Skin epidermis (tissue), 12 donors: ENCODE measurements around the gene RRBP1.

ENCODE experiments used
- H3K27ac ChIP-seq, 21 experiments: fragments of 200-600 bp; sonication (generic) in 11 of 21; one replicate each; pipeline ENCODE4 v1.5.0; 2020; ENCODE audit warnings: mild to moderate bottlenecking in 3 of 21, inconsistent platforms in 2 of 21, moderate library complexity in 2 of 21
- H3K4me3 ChIP-seq, 7 experiments: fragments of 200-600 bp; sonication (generic) in 2 of 7; one replicate each; pipeline ENCODE4 v1.5.0; 2020; ENCODE audit warnings: inconsistent platforms in 2 of 7, mild to moderate bottlenecking in 2 of 7, moderate library complexity in 1 of 7

The RRBP1 gene

GRCh38 chr20:17654649-17655285, 27.3 kb downstream of the RRBP1 start:
- no peak overlapping the region for H3K27ac ChIP-seq

GRCh38 chr20:17653835-17654648, 28.0 kb downstream of the RRBP1 start:
- no peak overlapping the region for H3K27ac ChIP-seq
- H3K4me3 ChIP-seq: no peak overlapping the region

More at GRCh38 chr20:17654649-17655285, 27.3 kb downstream of the RRBP1 start:
- no peak overlapping the region for H3K4me3 ChIP-seq

GRCh38 chr20:17652411-17652810, 29.6 kb downstream of the RRBP1 start:
- Histone ChIP-seq H3K4me3 (no peak overlapping the region), H3K27ac (peak overlapping the region in 1 of 21 experiments; percentile 12)

DNA sequence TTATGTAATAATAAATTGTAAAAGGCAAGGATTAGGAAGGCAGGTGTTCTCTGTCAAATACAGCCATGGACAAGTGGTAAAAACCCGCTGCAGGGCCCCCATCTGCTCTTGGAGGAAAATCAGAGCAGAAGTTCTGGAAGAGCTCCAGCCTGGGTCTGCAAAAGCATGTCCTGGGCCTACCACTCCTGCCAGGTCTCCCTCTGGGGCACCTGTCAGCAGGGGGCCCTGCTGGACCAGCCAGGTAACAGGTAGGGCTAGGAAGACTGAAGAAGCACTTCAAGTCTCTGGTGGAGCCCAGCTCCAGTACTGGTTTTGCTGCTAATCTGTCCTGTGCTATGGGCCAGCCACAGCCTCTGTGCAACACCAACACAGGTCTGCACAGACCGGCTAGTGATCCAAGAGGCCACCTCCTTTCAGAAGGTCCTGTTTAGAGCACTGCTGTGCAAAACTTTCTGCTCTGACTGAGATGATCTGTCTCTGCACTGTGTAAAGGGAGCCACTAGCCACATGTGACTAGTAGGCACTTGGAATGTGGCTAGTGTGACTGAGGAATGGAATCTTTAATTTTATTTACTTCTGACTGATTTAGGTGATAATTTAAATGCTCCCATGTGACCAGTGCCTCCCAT, 30.2 kb downstream of the RRBP1 start:
- Histone ChIP-seq H3K27ac (peak overlapping the region in 2 of 21 experiments; percentile 12 to 15), H3K4me3 (no peak overlapping the region)

DNA sequence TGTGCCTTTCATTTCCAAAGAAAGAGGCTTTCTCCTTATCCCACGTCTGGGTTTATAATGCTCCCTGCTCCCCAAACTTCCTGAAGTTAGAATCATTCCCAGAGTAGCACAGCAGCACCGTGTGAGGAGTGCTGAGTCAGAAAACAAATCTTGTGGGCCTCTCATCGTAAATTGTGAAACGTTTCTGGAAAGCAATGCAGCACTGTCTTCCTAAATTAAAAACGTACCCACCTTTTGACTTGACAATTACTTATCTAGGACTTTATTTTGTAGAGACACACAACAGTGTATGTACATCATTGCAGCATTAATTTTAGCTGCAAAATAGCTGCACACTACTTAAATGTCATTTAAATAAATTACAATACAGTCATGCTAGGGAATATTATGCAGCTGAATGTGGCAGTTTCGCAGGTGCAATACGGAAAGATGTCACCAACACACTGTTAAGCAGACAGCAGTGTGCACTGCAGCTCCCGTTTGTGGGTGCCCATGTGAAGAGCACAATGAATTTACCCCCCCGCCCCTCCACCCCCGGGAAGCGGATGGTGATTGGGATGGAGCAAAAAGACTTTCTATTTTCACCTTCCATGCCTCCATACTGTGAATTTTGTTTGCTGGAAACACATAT, 30.8 kb downstream of the RRBP1 start:
- peak overlapping the region in 2 of 21 experiments; percentile 15 to 41 for H3K27ac ChIP-seq

DNA sequence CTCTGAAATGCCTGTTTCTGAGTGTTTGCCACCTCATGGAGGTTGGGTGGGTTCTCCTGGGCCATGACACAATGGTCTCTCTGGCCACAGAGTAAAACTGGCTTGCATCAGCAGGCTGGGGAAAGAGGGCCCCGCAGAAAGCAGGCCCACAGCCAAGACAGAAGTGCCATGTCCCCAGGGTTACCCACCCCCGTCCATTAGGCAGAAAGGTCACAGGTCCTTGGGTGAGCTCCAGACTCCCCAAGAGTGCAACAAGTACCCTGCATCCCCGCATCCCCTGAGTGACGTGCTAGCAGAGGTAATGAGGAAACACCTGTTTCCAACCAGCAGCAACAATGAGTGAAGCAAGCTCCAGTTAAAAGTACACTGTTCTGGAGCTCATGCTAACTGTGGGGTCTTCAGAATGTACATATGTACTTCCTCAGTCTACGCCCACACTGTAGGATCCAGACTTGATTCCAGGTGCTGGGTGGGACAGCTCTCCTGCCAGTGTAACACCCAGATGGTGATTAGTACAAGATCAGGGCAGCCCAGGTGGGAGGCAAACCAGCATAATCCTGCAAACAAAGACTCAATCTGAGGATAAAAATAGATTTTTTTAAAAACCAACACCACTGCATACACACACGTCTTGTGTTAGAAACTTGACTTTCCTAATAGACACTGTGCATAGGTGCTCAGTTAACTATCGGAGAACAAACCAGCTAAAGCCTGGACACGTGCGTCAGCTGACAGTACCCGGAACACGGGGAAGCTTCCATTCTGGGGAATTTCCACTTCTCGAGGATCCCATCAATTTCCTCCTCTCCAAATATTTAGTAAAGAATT, 31.5 kb downstream of the RRBP1 start:
- Histone ChIP-seq H3K4me3 (no peak overlapping the region), H3K27ac (peak overlapping the region in 3 of 21 experiments; percentile 14 to 41 (median 15))

More for the DNA sequence above, 30.8 kb downstream of the RRBP1 start:
- H3K4me3 ChIP-seq: no peak overlapping the region

DNA sequence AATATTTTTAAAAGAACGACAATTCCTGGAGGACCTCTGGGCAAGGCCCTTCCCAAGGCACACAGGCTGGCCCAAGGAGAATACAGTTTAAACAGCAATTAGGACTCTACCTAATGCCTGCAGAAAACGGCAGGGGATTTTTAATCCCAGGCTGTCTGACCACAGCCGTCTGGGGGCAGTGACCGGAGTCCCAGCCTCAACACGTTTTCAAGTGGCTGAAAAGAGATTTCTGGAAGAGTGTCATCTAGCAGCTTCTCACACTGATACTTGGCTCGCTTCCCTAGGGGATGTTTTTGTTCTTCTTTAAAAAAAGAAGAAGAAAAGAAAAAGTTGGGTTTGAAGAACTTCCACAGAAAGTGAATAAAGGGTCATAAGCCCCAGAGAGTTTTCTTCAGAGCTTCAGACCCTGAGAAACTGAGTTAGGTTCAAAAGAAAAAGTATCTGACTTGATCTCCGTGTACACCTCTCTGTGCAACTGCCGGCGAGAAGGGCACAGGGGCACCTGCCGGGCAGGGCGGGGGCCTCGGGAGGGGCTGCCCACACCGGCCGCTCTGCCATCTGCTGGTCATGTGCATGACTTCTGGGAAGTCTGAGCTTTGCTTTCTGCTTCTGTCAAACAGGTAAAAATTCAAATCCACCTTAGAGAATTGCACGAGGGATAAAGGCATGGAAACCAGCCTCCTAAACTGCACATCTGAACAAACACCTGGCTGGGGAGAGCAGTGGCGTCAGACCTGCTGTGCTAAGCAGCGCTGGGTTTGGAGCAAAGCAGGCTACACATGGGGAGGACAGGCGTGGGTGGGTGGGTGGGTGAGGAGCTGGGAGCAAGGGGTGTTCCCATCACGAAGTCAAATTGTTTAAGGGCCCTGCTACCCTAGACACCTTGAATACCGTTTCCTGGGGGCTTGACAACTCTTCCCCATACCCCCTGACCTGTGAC, 33.0 kb downstream of the RRBP1 start:
- peak overlapping the region in 6 of 21 experiments; percentile 3 to 41 (median 30) for H3K27ac ChIP-seq
- no peak overlapping the region for H3K4me3 ChIP-seq

GRCh38 chr20:17648315-17648646, 33.8 kb downstream of the RRBP1 start:
- H3K27ac ChIP-seq: peak overlapping the region in 3 of 21 experiments; percentile 10 to 45 (median 33)
- H3K4me3 ChIP-seq: no peak overlapping the region

DNA sequence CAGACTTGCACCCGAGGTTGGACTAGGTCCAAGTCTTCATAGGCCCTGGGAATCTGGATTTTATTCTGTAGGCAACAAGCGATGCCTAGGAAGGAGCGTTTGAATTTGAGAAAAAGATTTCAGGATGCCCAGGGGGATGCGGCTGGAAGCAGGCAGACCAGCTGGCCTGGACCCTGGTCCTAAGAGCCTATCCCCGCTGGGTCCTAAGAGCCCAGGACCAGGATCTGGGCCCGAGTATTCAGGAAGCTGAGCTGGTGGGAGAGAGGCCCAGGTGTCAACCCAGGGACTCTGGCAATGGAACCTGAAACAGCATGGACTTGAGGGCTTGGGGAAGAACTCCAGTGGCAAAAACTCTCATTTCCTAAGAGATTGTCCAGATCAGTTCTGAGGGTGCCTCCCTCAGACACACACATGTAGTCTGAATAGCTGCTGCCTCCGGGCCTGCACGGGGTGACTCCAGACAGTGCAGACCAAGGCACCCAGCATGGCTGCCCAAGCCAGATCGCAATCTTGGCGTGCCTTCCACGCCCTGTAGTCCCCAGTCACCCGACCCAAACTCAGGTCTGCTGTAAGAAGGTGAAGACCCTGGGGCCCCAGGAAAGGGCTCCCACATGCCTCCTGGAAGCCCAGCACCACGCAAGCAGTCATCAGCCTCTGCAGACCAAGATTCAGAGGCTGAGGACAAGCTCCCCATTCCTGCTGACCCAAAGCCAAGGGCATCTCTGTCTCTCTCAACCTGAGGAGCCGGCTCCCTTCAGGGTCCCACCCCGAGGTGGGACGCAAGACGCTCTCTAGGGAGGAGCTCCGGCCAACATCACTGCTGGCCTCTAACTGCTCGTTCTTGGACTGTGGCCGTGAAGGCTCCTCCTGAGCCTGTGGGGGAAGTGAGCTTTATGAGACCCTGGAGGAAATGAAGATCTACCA, 34.4 kb downstream of the RRBP1 start:
- H3K27ac ChIP-seq: peak overlapping the region in 3 of 21 experiments; percentile 10 to 45 (median 33)
- H3K4me3 ChIP-seq: no peak overlapping the region

- H3K27ac ChIP-seq: peak overlapping the region in 1 of 21 experiments; percentile 9
Observed at GRCh38 chr20:17646961-17647301, 35.1 kb downstream of the RRBP1 start.

DNA sequence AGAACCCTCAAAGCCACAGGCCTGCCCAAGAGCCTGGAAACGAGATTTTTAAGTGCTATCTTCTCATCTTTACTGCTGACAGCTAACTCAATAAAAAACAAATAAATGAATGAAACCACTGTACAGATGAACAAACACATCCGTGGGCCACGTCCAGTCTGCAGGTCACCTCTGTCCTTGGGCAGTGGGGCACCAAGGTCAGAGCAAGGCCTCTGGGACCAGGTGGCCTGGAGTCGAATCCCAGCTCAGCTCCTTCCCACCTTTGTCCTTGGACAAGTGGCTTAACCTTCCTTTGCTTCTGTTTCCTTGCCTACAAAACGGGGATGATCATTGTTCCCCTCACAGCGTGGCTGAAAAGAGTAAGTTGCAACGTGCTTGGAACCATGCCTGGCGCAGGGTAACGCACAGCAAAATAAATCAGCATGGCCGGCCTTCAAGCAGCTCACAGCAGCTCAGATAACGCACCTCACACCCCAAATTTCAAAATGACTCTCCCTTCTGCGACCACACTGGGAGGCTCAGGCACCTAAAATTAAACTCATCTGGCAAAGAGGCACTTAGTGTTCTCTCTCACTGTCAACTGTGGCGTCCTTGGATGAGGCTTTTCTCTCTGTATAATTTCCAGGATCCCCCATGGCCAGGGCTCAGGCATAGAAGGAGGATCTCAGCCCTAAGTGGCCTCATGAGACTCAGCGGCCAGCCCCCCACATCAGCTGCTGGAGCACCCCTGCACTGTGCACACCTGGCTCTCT, 35.7 kb downstream of the RRBP1 start:
- peak overlapping the region in 1 of 21 experiments; percentile 9 for H3K27ac ChIP-seq

More at GRCh38 chr20:17646961-17647301, 35.1 kb downstream of the RRBP1 start:
- no peak overlapping the region for H3K4me3 ChIP-seq

DNA sequence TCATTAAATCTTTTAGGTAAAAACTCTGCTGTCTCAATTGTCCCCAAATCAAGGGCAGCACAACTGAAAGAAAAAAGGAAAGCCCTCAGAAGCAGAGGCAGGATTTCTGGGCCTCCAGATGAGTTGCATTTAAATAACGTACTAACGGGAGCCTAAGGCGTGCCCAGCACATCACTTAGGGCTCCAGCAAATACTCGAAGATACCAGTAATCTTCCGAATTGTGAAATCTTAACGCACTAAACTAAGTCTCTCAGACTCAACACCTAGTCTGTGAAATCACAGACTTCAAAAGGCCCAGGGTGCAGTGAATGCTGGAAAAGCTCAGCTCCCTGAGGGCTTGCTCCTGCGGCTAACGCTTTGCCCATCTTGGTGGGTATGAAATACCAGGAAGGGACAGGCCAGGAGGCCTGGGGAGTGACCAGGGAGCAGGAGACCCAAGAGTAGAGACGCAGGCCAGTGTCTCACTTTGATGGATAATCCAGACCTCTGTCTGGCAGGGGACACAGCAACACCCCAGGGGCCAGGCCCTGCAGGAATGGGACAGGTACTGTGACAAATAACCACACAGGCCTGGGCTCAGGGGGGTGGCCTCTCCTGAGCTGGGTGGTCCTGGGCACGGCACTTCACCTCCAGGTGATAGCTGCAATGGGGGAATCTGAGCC, 36.4 kb downstream of the RRBP1 start:
- no peak overlapping the region for H3K4me3 ChIP-seq
- no peak overlapping the region for H3K27ac ChIP-seq

More for the DNA sequence above, 35.7 kb downstream of the RRBP1 start:
- no peak overlapping the region for H3K4me3 ChIP-seq

DNA sequence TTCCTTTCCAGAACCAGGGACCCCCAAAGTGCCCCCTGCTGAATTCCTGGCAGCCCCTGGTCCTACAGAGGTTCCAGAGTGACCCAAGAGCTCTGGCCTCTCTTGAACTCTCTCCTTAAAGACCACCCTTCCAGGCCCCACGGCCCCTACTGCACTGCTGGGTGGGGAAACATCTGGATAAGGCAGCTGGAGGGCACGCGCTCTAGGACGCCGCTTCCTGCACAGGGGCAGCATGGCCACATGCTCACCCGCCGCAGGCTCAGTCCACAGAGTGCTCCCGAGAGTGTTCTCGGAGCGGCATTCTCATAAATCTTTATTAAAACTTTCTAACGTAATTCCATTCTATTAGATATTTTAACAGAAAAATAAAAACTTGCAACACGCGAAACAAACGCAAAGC, 37.0 kb downstream of the RRBP1 start:
- Histone ChIP-seq H3K27ac (no peak overlapping the region), H3K4me3 (no peak overlapping the region)

GRCh38 chr20:17644451-17644850, 37.6 kb downstream of the RRBP1 start:
- Histone ChIP-seq H3K4me3 (no peak overlapping the region), H3K27ac (no peak overlapping the region)

DNA sequence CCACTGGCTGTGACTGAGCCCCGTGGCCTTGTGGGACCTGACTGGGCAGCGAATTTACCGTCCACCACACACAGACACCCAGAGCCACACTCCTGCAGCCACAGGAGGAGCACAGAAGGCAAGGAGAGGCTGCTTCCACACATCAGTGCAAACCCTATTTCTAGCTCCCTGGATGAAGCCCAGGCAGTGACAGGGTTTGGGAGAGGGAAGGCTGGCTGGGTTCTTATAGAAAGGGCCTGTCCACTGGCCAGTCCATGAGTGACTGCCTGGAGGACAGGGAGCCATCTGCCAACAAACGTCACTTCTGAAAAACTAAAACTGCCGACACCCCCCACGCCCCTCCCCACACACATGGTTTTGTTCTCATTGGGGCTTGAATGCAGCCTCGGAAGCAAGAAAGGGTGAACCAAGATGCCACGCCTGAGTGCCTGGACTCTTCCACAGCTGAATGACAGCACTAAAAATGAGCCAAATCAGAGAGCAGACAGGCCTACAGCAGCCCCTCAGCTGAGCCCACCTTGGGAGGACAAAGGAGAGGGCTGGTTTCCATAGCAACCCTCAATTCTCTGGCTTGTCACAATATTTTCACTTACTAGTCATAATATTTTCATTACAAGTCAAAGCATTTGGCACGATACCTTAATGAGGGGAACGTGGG, 38.4 kb downstream of the RRBP1 start:
- Histone ChIP-seq H3K4me3 (no peak overlapping the region), H3K27ac (peak overlapping the region in 1 of 21 experiments; percentile 27)
